Mammary epithelial cell (primary cell): Measurements from ENCODE around the gene RGP1.

Experiments used
- CTCF ChIP-seq, 2 donors: IDR thresholded peaks in 1 of 2; conservative IDR thresholded peaks in 1 of 2; 2 replicates each; pipeline ENCODE4 v1.5.1; 2011 to 2012; ENCODE audit warnings: inconsistent platforms in 2 of 2, low read length in 2 of 2, mild to moderate bottlenecking in 2 of 2, control low read depth in 1 of 2, low read depth in 1 of 2; ENCODE audit not compliant: insufficient read depth in 1 of 2; ENCODE audit errors: extremely low read depth in 1 of 2
- EZH2 ChIP-seq: IDR thresholded peaks from 2 replicates; pipeline ENCODE4 v1.6.1; 2012; ENCODE audit warnings: low read length, inconsistent platforms, borderline replicate concordance

- no peak for TF ChIP-seq CTCF (conservative IDR thresholded peaks at IDR 0.05 in 1 of 2, IDR thresholded peaks at IDR 0.05 in 1 of 2; ENCODE audit: extremely low read depth in 1 of 2, insufficient read depth in 1 of 2, low read depth in 1 of 2, low read length in 2 of 2)
- no peak for TF ChIP-seq EZH2
Observed at GRCh38 chr9:35717132-35717870, 31.8 kb upstream of the RGP1 start.
